HepG2 (cell line): ENCODE measurements around the gene BCL2L2. TPM values are rescaled to one million over a fixed set of nuclear protein-coding genes. Genes with fewer than 3 reads are reported as not detected.

ENCODE experiments used
- DR1 ChIP-seq: sonication (generic); formaldehyde crosslinking; IDR thresholded peaks from 2 replicates; pipeline ENCODE4 v1.8.0; 2021; ENCODE audit warnings: mild to moderate bottlenecking, missing genetic modification reagents, inconsistent platforms
- FOXJ3 ChIP-seq: sonication (generic); formaldehyde crosslinking; IDR thresholded peaks from 2 replicates; pipeline ENCODE4 v1.4.0; 2020; ENCODE audit warnings: missing genetic modification reagents, mild to moderate bottlenecking, borderline replicate concordance
- HNRNPLL ChIP-seq: fragments of 200-400 bp; formaldehyde crosslinking; IDR thresholded peaks from 2 replicates; pipeline ENCODE4 v1.6.1; 2017; ENCODE audit warnings: mild to moderate bottlenecking, low read depth, low read length; ENCODE audit not compliant: poor library complexity, severe bottlenecking
- HNRNPUL1 ChIP-seq: fragments of 200-400 bp; formaldehyde crosslinking; IDR thresholded peaks from 2 replicates; pipeline ENCODE4 v1.6.1; 2017; ENCODE audit warnings: low read depth, mild to moderate bottlenecking, low read length, moderate library complexity
- MTA1 ChIP-seq: sonication (generic); formaldehyde crosslinking; IDR thresholded peaks from 2 replicates; pipeline ENCODE4 v1.4.0; 2020; ENCODE audit warnings: missing genetic modification reagents, mild to moderate bottlenecking, borderline replicate concordance
- NFE2L2 ChIP-seq: fragments of 150-350 bp; IDR thresholded peaks from 2 replicates; pipeline ENCODE4 v1.6.1; 2014; ENCODE audit warnings: low read length
- SAFB2 ChIP-seq: sonication (generic); formaldehyde crosslinking; IDR thresholded peaks from 2 replicates; pipeline ENCODE4 v1.5.1; 2020; ENCODE audit warnings: missing genetic modification reagents, low read depth, mild to moderate bottlenecking, borderline replicate concordance
- TCF7L2 ChIP-seq: IDR thresholded peaks from 2 replicates; pipeline ENCODE4 v1.6.1; 2011; ENCODE audit warnings: mild to moderate bottlenecking, low read depth, low read length, moderate library complexity
- ZFAT ChIP-seq: sonication (generic); formaldehyde crosslinking; conservative IDR thresholded peaks from 2 replicates; pipeline ENCODE4 v1.8.1; 2023; ENCODE audit warnings: missing genetic modification reagents, inconsistent platforms
- ZNF326 ChIP-seq: sonication (generic); formaldehyde crosslinking; IDR thresholded peaks from 2 replicates; pipeline ENCODE4 v1.4.0; 2020; ENCODE audit warnings: missing genetic modification reagents, borderline replicate concordance
- ZNF678 ChIP-seq: sonication (generic); formaldehyde crosslinking; IDR thresholded peaks from 2 replicates; pipeline ENCODE4 v1.4.0; 2020; ENCODE audit warnings: mild to moderate bottlenecking, missing genetic modification reagents
- polyA plus RNA-seq, 8 experiments: library from polyadenylated mRNA; depleted of rRNA in 3 of 8; stranded (reverse) in 7 of 8; unstranded in 1 of 8; fragments of >200 nt; fragmentation: Illumina TruSeq in 4 of 8; extraction: Trizol in 4 of 8; gene quantifications; 2 replicates each; pipeline versions ENCODE4 v1.2.1 to v1.2.3, GENCODE V29; 2011 to 2016; ENCODE audit warnings: low read depth in 4 of 8, missing spikeins in 1 of 8, mixed read lengths in 1 of 8; ENCODE audit not compliant: insufficient read depth in 1 of 8
- total RNA-seq, 5 experiments: library from RNA; depleted of rRNA; stranded (reverse); fragments of >200 nt; fragmentation: Illumina TruSeq; extraction: Trizol; gene quantifications; 2 replicates each; pipeline ENCODE4 v1.2.3, GENCODE V29; 2016; ENCODE audit warnings: low read depth in 1 of 5
- TF ChIP-seq, protein P1 (sequence below): sonication (generic); formaldehyde crosslinking; IDR thresholded peaks from 2 replicates; pipeline ENCODE4 v1.4.0; 2020; ENCODE audit warnings: missing genetic modification reagents, borderline replicate concordance
- TF ChIP-seq, protein P2 (sequence below): sonication (generic); formaldehyde crosslinking; IDR thresholded peaks from 2 replicates; pipeline ENCODE4 v1.5.0; 2020; ENCODE audit warnings: mild to moderate bottlenecking, low read depth, missing genetic modification reagents, borderline replicate concordance
- TF ChIP-seq, protein P3 (sequence below): sonication (generic); formaldehyde crosslinking; IDR thresholded peaks from 2 replicates; pipeline ENCODE4 v1.9.0; 2021; ENCODE audit warnings: missing genetic modification reagents, mild to moderate bottlenecking, borderline replicate concordance
- TF ChIP-seq, protein P4 (sequence below): IDR thresholded peaks from 2 replicates; pipeline ENCODE4 v1.6.1; 2016; ENCODE audit warnings: control low read depth
- TF ChIP-seq, protein P5 (sequence below): sonication (generic); formaldehyde crosslinking; IDR thresholded peaks from 2 replicates; pipeline ENCODE4 v1.5.1; 2020; ENCODE audit warnings: missing genetic modification reagents, mild to moderate bottlenecking, borderline replicate concordance
- TF ChIP-seq, protein P6 (sequence below): sonication (generic); formaldehyde crosslinking; IDR thresholded peaks from 2 replicates; pipeline ENCODE4 v1.4.0; 2020; ENCODE audit warnings: missing genetic modification reagents
- TF ChIP-seq, protein P7 (sequence below): sonication (generic); formaldehyde crosslinking; IDR thresholded peaks from 2 replicates; pipeline ENCODE4 v1.4.0; 2020; ENCODE audit warnings: mild to moderate bottlenecking, missing genetic modification reagents

Gene BCL2L2
- total and polyA plus RNA-seq, 2 of the 13 experiments (the other 11 are each of a cell fraction or from before 2014, with no cell fraction given) = 28.1 to 49.8 TPM

DNA sequence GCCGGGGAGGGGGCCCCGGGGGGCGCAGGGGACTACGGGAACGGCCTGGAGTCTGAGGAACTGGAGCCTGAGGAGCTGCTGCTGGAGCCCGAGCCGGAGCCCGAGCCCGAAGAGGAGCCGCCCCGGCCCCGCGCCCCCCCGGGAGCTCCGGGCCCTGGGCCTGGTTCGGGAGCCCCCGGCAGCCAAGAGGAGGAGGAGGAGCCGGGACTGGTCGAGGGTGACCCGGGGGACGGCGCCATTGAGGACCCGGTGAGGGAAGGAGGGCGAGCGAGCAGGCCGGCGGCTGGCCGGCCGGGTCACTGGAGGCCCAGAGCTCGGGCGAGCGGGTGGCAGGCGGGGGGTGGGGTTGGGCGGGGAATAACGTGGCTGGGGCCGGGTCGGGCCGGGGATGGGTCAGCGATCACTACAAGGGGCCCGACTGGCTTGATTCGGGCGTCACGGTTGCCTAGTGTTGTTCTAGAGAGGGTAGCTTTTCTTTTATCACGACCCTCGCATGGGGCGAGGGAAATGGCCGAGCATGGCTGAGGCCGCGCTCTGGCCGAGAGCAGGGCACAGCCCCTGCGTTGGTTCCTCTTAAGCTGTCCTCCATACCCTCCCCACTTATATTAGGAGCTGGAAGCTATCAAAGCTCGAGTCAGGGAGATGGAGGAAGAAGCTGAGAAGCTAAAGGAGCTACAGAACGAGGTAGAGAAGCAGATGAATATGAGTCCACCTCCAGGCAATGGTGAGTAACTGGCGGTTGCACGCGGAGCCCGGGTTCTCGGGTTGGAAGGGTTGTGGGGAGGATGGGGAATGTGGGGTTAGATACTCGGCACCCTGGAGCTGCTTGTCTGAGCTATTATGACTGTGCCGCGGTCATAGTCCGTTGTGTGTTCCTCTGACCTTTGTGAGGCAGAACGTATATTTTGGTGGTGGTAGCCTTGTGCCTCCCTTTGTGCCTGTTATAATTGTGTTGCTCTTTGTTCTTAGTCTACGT lies 15.2 kb downstream of the BCL2L2 start (continued):
- TF ChIP-seq ZFAT (CRISPR knock-in tag) (no peak; the same call in 1 of the 2 replicates), SAFB2 (CRISPR knock-in tag) (no peak; the same call in 1 of the 2 replicates), ZNF678 (CRISPR knock-in tag) (peak; percentile 83; the same call in 1 of the 2 replicates), TCF7L2 (no peak), MTA1 (no peak), NFE2L2 (no peak), DR1 (CRISPR knock-in tag) (no peak), FOXJ3 (CRISPR knock-in tag) (peak; percentile 61), HNRNPUL1 (no peak), ZNF326 (CRISPR knock-in tag) (peak; percentile 68; the same call in 1 of the 2 replicates), HNRNPLL (no peak)
- TF ChIP-seq, protein P1, sequence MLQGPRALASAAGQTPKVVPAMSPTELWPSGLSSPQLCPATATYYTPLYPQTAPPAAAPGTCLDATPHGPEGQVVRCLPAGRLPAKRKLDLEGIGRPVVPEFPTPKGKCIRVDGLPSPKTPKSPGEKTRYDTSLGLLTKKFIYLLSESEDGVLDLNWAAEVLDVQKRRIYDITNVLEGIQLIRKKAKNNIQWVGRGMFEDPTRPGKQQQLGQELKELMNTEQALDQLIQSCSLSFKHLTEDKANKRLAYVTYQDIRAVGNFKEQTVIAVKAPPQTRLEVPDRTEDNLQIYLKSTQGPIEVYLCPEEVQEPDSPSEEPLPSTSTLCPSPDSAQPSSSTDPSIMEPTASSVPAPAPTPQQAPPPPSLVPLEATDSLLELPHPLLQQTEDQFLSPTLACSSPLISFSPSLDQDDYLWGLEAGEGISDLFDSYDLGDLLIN (CRISPR knock-in tag) = peak; percentile 73; the same call in 1 of the 2 replicates
- TF ChIP-seq, protein P2, sequence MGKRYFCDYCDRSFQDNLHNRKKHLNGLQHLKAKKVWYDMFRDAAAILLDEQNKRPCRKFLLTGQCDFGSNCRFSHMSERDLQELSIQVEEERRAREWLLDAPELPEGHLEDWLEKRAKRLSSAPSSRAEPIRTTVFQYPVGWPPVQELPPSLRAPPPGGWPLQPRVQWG (CRISPR knock-in tag) = no peak
- TF ChIP-seq, protein P3, sequence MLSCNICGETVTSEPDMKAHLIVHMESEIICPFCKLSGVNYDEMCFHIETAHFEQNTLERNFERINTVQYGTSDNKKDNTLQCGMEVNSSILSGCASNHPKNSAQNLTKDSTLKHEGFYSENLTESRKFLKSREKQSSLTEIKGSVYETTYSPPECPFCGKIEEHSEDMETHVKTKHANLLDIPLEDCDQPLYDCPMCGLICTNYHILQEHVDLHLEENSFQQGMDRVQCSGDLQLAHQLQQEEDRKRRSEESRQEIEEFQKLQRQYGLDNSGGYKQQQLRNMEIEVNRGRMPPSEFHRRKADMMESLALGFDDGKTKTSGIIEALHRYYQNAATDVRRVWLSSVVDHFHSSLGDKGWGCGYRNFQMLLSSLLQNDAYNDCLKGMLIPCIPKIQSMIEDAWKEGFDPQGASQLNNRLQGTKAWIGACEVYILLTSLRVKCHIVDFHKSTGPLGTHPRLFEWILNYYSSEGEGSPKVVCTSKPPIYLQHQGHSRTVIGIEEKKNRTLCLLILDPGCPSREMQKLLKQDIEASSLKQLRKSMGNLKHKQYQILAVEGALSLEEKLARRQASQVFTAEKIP (CRISPR knock-in tag) = no peak
- TF ChIP-seq, protein P4, sequence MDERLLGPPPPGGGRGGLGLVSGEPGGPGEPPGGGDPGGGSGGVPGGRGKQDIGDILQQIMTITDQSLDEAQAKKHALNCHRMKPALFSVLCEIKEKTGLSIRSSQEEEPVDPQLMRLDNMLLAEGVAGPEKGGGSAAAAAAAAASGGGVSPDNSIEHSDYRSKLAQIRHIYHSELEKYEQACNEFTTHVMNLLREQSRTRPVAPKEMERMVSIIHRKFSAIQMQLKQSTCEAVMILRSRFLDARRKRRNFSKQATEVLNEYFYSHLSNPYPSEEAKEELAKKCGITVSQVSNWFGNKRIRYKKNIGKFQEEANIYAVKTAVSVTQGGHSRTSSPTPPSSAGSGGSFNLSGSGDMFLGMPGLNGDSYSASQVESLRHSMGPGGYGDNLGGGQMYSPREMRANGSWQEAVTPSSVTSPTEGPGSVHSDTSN (CRISPR knock-in tag) = no peak
- TF ChIP-seq, protein P5, sequence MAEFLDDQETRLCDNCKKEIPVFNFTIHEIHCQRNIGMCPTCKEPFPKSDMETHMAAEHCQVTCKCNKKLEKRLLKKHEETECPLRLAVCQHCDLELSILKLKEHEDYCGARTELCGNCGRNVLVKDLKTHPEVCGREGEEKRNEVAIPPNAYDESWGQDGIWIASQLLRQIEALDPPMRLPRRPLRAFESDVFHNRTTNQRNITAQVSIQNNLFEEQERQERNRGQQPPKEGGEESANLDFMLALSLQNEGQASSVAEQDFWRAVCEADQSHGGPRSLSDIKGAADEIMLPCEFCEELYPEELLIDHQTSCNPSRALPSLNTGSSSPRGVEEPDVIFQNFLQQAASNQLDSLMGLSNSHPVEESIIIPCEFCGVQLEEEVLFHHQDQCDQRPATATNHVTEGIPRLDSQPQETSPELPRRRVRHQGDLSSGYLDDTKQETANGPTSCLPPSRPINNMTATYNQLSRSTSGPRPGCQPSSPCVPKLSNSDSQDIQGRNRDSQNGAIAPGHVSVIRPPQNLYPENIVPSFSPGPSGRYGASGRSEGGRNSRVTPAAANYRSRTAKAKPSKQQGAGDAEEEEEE (CRISPR knock-in tag) = no peak
- TF ChIP-seq, protein P6, sequence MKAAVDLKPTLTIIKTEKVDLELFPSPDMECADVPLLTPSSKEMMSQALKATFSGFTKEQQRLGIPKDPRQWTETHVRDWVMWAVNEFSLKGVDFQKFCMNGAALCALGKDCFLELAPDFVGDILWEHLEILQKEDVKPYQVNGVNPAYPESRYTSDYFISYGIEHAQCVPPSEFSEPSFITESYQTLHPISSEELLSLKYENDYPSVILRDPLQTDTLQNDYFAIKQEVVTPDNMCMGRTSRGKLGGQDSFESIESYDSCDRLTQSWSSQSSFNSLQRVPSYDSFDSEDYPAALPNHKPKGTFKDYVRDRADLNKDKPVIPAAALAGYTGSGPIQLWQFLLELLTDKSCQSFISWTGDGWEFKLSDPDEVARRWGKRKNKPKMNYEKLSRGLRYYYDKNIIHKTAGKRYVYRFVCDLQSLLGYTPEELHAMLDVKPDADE = peak; percentile 87; the same call in 1 of the 2 replicates
- TF ChIP-seq, protein P7, sequence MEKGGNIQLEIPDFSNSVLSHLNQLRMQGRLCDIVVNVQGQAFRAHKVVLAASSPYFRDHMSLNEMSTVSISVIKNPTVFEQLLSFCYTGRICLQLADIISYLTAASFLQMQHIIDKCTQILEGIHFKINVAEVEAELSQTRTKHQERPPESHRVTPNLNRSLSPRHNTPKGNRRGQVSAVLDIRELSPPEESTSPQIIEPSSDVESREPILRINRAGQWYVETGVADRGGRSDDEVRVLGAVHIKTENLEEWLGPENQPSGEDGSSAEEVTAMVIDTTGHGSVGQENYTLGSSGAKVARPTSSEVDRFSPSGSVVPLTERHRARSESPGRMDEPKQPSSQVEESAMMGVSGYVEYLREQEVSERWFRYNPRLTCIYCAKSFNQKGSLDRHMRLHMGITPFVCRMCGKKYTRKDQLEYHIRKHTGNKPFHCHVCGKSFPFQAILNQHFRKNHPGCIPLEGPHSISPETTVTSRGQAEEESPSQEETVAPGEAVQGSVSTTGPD (CRISPR knock-in tag) = no peak
